HepG2 (cell line): ENCODE data around the gene CLTA. TPM values are rescaled to one million over a fixed set of nuclear protein-coding genes. Genes with fewer than 3 reads are reported as not detected.

Source experiments
- ATAC-seq: fragments of 200-7000 bp; cut with Tn5 transposase; 3 replicates; pipeline ENCODE4 v1.9.1; 2020; ENCODE audit warnings: mild to moderate bottlenecking, moderate library complexity
- BruUV-seq: library from RNA; stranded (reverse); fragments of 400-500 nt; replicated peaks from 2 replicates; lab custom pipeline; 2021; lab: Mats Ljungman, UMichigan
- CTCF ChIA-PET: fragments of 300-600 bp; formaldehyde crosslinking; extraction: SDS; loops from one replicate; lab custom pipeline; 2021; ENCODE audit warnings: low total read pairs, inconsistent platforms, low intra/inter-chr PET ratio; lab: Yijun Ruan, JAX
- POLR2A ChIA-PET: fragments of 350-600 bp; sonication (Branson Sonifier 250); formaldehyde crosslinking; loops from one replicate; lab custom pipeline; 2020; ENCODE audit warnings: antibody characterized with exemption, inconsistent platforms; lab: Yijun Ruan, JAX
- DNase-seq: peaks from one replicate; pipeline ENCODE4 v3.0.0-alpha.2; 2015; ENCODE audit warnings: low spot score
- FAIRE-seq: peaks from 3 replicates; lab custom pipeline; 2011; peaks lifted over from hg19 to GRCh38; lab: Jason Lieb, UNC
- H2AFZ ChIP-seq: one replicate; pipeline ENCODE4 v1.6.1; 2011; ENCODE audit warnings: low read length, inconsistent platforms
- H3K27ac ChIP-seq: fragments of 300-600 bp; 3 replicates; pipeline ENCODE4 v1.8.0; 2011; ENCODE audit warnings: mixed run types, mild to moderate bottlenecking, mixed read lengths, low read length, inconsistent platforms; ENCODE audit not compliant: insufficient read depth; ENCODE audit errors: extremely low read length
- H3K27me3 ChIP-seq, 2 experiments: fragments of 200-600 bp in 1 of 2; 2 replicates in 1 of 2; 3 replicates in 1 of 2; pipeline versions ENCODE4 v1.6.0 to v1.8.0; 2011; ENCODE audit warnings: low read length in 2 of 2, mild to moderate bottlenecking in 2 of 2, moderate library complexity in 2 of 2, inconsistent platforms in 1 of 2; ENCODE audit not compliant: insufficient read depth in 2 of 2, control insufficient read depth in 1 of 2
- H3K36me3 ChIP-seq, 2 experiments: fragments of 200-600 bp in 1 of 2; replicated peaks in 1 of 2; 2 replicates in 1 of 2; 3 replicates in 1 of 2; pipeline versions ENCODE4 v1.5.1 to v1.8.0; 2011; ENCODE audit warnings: low read length in 2 of 2, inconsistent platforms in 1 of 2; ENCODE audit not compliant: insufficient read depth in 2 of 2, control insufficient read depth in 1 of 2
- H3K4me1 ChIP-seq: 2 replicates; pipeline ENCODE4 v1.5.1; 2012; ENCODE audit warnings: low read length, inconsistent platforms; ENCODE audit not compliant: insufficient read depth
- H3K4me2 ChIP-seq: 2 replicates; pipeline ENCODE4 v1.6.0; 2011; ENCODE audit warnings: low read depth, low read length, inconsistent platforms
- H3K4me3 ChIP-seq, 3 experiments: fragments of 200-600 bp in 1 of 3; sonication (generic), shearing (Covaris generic) in 1 of 3; replicated peaks in 1 of 3; 2 replicates each; pipeline ENCODE4 v1.5.1; 2011 to 2016; ENCODE audit warnings: low read length in 3 of 3, inconsistent platforms in 2 of 3, low read depth in 2 of 3, mild to moderate bottlenecking in 2 of 3, control low read depth in 1 of 3, mixed read lengths in 1 of 3; ENCODE audit not compliant: insufficient read depth in 1 of 3
- H3K79me2 ChIP-seq: one replicate; pipeline ENCODE4 v1.6.1; 2011; ENCODE audit warnings: low read length, inconsistent platforms; ENCODE audit not compliant: insufficient read depth
- H3K9ac ChIP-seq: 2 replicates; pipeline ENCODE4 v1.6.0; 2011; ENCODE audit warnings: mild to moderate bottlenecking, low read depth, low read length, inconsistent platforms; ENCODE audit not compliant: insufficient read depth
- H3K9me3 ChIP-seq: 2 replicates; pipeline ENCODE4 v1.5.1; 2012; ENCODE audit warnings: mild to moderate bottlenecking, low read length
- H4K20me1 ChIP-seq: 2 replicates; pipeline ENCODE4 v1.6.0; 2011; ENCODE audit warnings: inconsistent platforms, mild to moderate bottlenecking, low read length, moderate library complexity; ENCODE audit not compliant: insufficient read depth
- BRD4 ChIP-seq: sonication (generic); formaldehyde crosslinking; IDR thresholded peaks from 2 replicates; pipeline ENCODE4 v1.4.0; 2020; ENCODE audit warnings: missing genetic modification reagents
- GMEB1 ChIP-seq: sonication (generic); formaldehyde crosslinking; IDR thresholded peaks from 2 replicates; pipeline ENCODE4 v1.5.1; 2020; ENCODE audit warnings: missing genetic modification reagents, mild to moderate bottlenecking, borderline replicate concordance
- HOXA3 ChIP-seq: sonication (generic); formaldehyde crosslinking; IDR thresholded peaks from 2 replicates; pipeline ENCODE4 v1.5.0; 2020; ENCODE audit warnings: missing genetic modification reagents
- IKZF1 ChIP-seq: fragments of 450-650 bp; IDR thresholded peaks from 2 replicates; pipeline ENCODE4 v1.7.1; 2016
- KMT2B ChIP-seq: IDR thresholded peaks from 2 replicates; pipeline ENCODE4 v1.6.1; 2016; ENCODE audit warnings: missing genetic modification reagents, missing compliant biosample characterization
- RBM39 ChIP-seq: fragments of 200-400 bp; formaldehyde crosslinking; IDR thresholded peaks from one replicate; pipeline ENCODE4 v1.6.1; 2018; ENCODE audit warnings: antibody characterized with exemption, mild to moderate bottlenecking, low read depth, low read length; ENCODE audit not compliant: poor library complexity, severe bottlenecking
- SETDB1 ChIP-seq: sonication (generic); formaldehyde crosslinking; IDR thresholded peaks from 2 replicates; pipeline ENCODE4 v1.5.1; 2020; ENCODE audit warnings: missing genetic modification reagents, mild to moderate bottlenecking, borderline replicate concordance
- TCF7 ChIP-seq: sonication (generic); IDR thresholded peaks from 2 replicates; pipeline ENCODE4 v1.6.1; 2016; ENCODE audit warnings: antibody characterized with exemption, low read depth
- ZBTB3 ChIP-seq: sonication (generic); formaldehyde crosslinking; IDR thresholded peaks from 2 replicates; pipeline ENCODE4 v1.4.0; 2020; ENCODE audit warnings: low read depth, mild to moderate bottlenecking, moderate library complexity, missing genetic modification reagents, borderline replicate concordance
- ZNF207 ChIP-seq: fragments of 450-650 bp; IDR thresholded peaks from 2 replicates; pipeline ENCODE4 v1.6.1; 2016; ENCODE audit warnings: antibody characterized with exemption, borderline replicate concordance
- WGBS: methylation state at CpG from one replicate; pipeline ENCODE4 v1.1.6; 2017; ENCODE audit warnings: low lambda C conversion rate; 5-methylcytosine and 5-hydroxymethylcytosine counted together
- in situ Hi-C: cut with HindIII; loops from 2 replicates; pipeline ENCODE4 v1.10.0; 2017; ENCODE audit warnings: low pct_unique_long_range_greater_than_20kb; ENCODE audit not compliant: extremely low pct_ligation_motif_present
- intact Hi-C: fragments of 100-400 bp; cut with micrococcal nuclease; formaldehyde crosslinking; loops from one replicate; pipeline ENCODE4 v1.10.0; 2022; ENCODE audit not compliant: unreplicated experiment
- polyA plus RNA-seq, 8 experiments: library from polyadenylated mRNA; depleted of rRNA in 3 of 8; stranded (reverse) in 7 of 8; unstranded in 1 of 8; fragments of >200 nt; fragmentation: Illumina TruSeq in 4 of 8; extraction: Trizol in 4 of 8; gene quantifications; 2 replicates each; pipeline versions ENCODE4 v1.2.1 to v1.2.3, GENCODE V29; 2011 to 2016; ENCODE audit warnings: low read depth in 4 of 8, missing spikeins in 1 of 8, mixed read lengths in 1 of 8; ENCODE audit not compliant: insufficient read depth in 1 of 8
- total RNA-seq, 5 experiments: library from RNA; depleted of rRNA; stranded (reverse); fragments of >200 nt; fragmentation: Illumina TruSeq; extraction: Trizol; gene quantifications; 2 replicates each; pipeline ENCODE4 v1.2.3, GENCODE V29; 2016; ENCODE audit warnings: low read depth in 1 of 5
- TF ChIP-seq, protein P1 (sequence below): sonication (generic); formaldehyde crosslinking; IDR thresholded peaks from 2 replicates; pipeline ENCODE4 v1.4.0; 2020; ENCODE audit warnings: low read depth, mild to moderate bottlenecking, missing genetic modification reagents
- TF ChIP-seq, protein P2 (sequence below): IDR thresholded peaks from 2 replicates; pipeline ENCODE4 v1.4.0; 2020; ENCODE audit warnings: mild to moderate bottlenecking, missing genetic modification reagents

The CLTA gene
- total and polyA plus RNA-seq, 2 of the 13 experiments (the other 11 are each of a cell fraction or from before 2014, with no cell fraction given), result 143 to 222 TPM

DNA sequence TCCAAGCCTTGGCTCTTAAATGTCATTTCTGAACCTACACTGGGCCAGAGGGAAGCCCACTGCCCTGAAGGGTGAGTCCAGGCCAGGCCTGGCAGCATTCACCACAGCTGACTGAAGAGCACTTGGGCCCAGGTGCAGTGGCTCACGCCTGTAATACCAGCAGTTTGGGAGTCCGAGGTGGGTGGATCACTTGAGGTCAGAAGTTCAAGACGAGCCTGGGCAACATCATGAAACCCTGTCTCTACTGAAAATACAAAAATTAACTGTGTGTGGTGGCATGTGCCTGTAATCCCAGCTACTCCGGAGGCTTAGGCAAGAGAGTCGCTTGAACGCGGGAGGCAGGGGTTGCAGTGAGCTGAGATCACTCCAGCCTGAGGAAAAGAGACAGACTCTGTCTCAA, 16.4 kb upstream of the CLTA start:
- BruUV-seq, result no TSS peak
- no peak for ATAC-seq
- intact Hi-C loops (no loop called here), in situ Hi-C loops (no loop called here)
- no peak overlapping the region for H2AFZ ChIP-seq
- H3K4me1 ChIP-seq, result no peaks in the 10 kb centered on the region
- H3K9ac ChIP-seq, result no peak overlapping the region
- TF ChIP-seq HOXA3, result no peak
- TF ChIP-seq SETDB1, result no peak
- no peak for TF ChIP-seq ZBTB3
- no peak for TF ChIP-seq IKZF1
- TF ChIP-seq RBM39, result no peak
- TF ChIP-seq BRD4 (CRISPR knock-in tag), result no peak
- TF ChIP-seq, protein P1, sequence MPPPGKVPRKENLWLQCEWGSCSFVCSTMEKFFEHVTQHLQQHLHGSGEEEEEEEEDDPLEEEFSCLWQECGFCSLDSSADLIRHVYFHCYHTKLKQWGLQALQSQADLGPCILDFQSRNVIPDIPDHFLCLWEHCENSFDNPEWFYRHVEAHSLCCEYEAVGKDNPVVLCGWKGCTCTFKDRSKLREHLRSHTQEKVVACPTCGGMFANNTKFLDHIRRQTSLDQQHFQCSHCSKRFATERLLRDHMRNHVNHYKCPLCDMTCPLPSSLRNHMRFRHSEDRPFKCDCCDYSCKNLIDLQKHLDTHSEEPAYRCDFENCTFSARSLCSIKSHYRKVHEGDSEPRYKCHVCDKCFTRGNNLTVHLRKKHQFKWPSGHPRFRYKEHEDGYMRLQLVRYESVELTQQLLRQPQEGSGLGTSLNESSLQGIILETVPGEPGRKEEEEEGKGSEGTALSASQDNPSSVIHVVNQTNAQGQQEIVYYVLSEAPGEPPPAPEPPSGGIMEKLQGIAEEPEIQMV (CRISPR knock-in tag), result no peak
- no peak for TF ChIP-seq TCF7
- TF ChIP-seq ZNF207, result no peak
- no peaks in the 10 kb centered on the region for H4K20me1 ChIP-seq
- H3K36me3 ChIP-seq, result no peaks in the 10 kb centered on the region
- DNase-seq, result no peak
- ChIA-PET POLR2A (no interaction called here), CTCF (no interaction called here)
- no peaks in the 10 kb centered on the region for H3K79me2 ChIP-seq
- peaks cover 5 to 33% of the 10 kb centered on the region in 2 experiments; a peak in 4 of 5 replicates for H3K27me3 ChIP-seq
- FAIRE-seq, result no peak
- H3K4me2 ChIP-seq, result no peak overlapping the region
- H3K9me3 ChIP-seq, result no peaks in the 10 kb centered on the region
- 66% methylated on average over 5 of the region's 7 CpGs for WGBS
- no peak overlapping the region for H3K4me3 ChIP-seq
- no peak overlapping the region for H3K27ac ChIP-seq

GRCh38 chr9:36174731-36175130, 16.0 kb upstream of the CLTA start:
- ATAC-seq, result peak; percentile 65
- Histone ChIP-seq H3K4me3 (no peak overlapping the region), H3K27ac (no peak overlapping the region), H3K36me3 (no peaks in the 10 kb centered on the region), H2AFZ (no peak overlapping the region), H3K9ac (no peak overlapping the region), H3K9me3 (no peaks in the 10 kb centered on the region), H3K4me1 (no peaks in the 10 kb centered on the region), H3K27me3 (peaks cover 4 to 29% of the 10 kb centered on the region in 2 experiments; a peak in 4 of 5 replicates), H4K20me1 (no peaks in the 10 kb centered on the region), H3K79me2 (no peaks in the 10 kb centered on the region), H3K4me2 (no peak overlapping the region)
- no peak for DNase-seq
- in situ Hi-C loops (no loop called here), intact Hi-C loops (no loop called here)
- no peak for FAIRE-seq
- BruUV-seq, result no TSS peak
- 19% methylated on average over 3 of the region's 3 CpGs for WGBS
- CTCF ChIA-PET, result no interaction called here
- POLR2A ChIA-PET, result no interaction called here
- TF ChIP-seq GMEB1 (CRISPR knock-in tag), result no peak
- TF ChIP-seq, protein P2, sequence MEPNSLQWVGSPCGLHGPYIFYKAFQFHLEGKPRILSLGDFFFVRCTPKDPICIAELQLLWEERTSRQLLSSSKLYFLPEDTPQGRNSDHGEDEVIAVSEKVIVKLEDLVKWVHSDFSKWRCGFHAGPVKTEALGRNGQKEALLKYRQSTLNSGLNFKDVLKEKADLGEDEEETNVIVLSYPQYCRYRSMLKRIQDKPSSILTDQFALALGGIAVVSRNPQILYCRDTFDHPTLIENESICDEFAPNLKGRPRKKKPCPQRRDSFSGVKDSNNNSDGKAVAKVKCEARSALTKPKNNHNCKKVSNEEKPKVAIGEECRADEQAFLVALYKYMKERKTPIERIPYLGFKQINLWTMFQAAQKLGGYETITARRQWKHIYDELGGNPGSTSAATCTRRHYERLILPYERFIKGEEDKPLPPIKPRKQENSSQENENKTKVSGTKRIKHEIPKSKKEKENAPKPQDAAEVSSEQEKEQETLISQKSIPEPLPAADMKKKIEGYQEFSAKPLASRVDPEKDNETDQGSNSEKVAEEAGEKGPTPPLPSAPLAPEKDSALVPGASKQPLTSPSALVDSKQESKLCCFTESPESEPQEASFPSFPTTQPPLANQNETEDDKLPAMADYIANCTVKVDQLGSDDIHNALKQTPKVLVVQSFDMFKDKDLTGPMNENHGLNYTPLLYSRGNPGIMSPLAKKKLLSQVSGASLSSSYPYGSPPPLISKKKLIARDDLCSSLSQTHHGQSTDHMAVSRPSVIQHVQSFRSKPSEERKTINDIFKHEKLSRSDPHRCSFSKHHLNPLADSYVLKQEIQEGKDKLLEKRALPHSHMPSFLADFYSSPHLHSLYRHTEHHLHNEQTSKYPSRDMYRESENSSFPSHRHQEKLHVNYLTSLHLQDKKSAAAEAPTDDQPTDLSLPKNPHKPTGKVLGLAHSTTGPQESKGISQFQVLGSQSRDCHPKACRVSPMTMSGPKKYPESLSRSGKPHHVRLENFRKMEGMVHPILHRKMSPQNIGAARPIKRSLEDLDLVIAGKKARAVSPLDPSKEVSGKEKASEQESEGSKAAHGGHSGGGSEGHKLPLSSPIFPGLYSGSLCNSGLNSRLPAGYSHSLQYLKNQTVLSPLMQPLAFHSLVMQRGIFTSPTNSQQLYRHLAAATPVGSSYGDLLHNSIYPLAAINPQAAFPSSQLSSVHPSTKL (CRISPR knock-in tag), result no peak
- no peak for TF ChIP-seq KMT2B
